Measurements from ENCODE around the gene PLA2G2C. TPM values are rescaled to one million over a fixed set of nuclear protein-coding genes. Genes with fewer than 3 reads are reported as not detected.

The PLA2G2C gene
- total and polyA plus RNA-seq, 4 donors = not detected

DNA sequence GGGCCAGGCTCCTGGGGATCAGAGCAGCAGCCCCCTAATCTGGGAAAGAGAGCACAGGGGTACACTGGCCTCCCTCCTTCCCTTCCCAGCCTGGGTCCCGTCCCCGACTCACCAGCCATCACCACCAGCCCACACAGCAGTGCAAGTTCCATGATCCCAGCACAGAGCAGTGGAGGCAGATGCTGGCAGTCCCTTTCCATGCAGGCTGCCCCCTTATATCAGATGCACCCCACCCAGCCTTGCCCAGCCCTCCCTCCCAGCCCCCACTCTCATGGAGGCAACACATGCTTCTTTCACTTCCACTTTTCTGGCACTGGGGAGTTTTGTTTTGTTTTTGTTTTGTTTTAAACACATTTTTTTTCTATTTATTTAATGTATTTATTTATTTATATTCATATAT, 67.0 kb downstream of the PLA2G2C start, which contains the start of gene PLA2G2D:
TSS of gene PLA2G2D (minus strand) at position 190 of the 400 bp plus-strand sequence. CDS start at position 152, 38 bp downstream.
- no peaks in the 10 kb centered on the region for H3K9me3 ChIP-seq (ENCODE audit: control insufficient read depth in 4 of 4, low read length in 3 of 4)
- H3K4me3 ChIP-seq (ENCODE audit: low read depth in 1 of 3, low read length in 3 of 3) = no peak within 1 kb of the TSS
- no peak for DNase-seq (ENCODE audit: low spot score)
- H3K9ac ChIP-seq (ENCODE audit: low read depth in 1 of 2, low read length in 2 of 2) = no peak within 1 kb of the TSS
- no peak within 1 kb of the TSS for H3K27ac ChIP-seq (ENCODE audit: low read depth in 1 of 2, low read length in 2 of 2)
- TF ChIP-seq, protein P1, sequence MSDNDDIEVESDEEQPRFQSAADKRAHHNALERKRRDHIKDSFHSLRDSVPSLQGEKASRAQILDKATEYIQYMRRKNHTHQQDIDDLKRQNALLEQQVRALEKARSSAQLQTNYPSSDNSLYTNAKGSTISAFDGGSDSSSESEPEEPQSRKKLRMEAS (IDR thresholded peaks at IDR 0.05) = no peak
- TF ChIP-seq RXRA (IDR thresholded peaks at IDR 0.05) (no peak), SP1 (IDR thresholded peaks at IDR 0.05) (no peak), FOXA1 (IDR thresholded peaks at IDR 0.05) (no peak), FOXA2 (IDR thresholded peaks at IDR 0.05) (no peak), JUND (IDR thresholded peaks at IDR 0.05) (no peak), NR2F2 (IDR thresholded peaks at IDR 0.05) (no peak), HNF4A (conservative IDR thresholded peaks at IDR 0.05) (no peak), GABPA (IDR thresholded peaks at IDR 0.05 in 1 of 2, conservative IDR thresholded peaks at IDR 0.05 in 1 of 2) (no peak), YY1 (IDR thresholded peaks at IDR 0.05) (no peak), TAF1 (conservative IDR thresholded peaks at IDR 0.05) (no peak)
- TF ChIP-seq, protein P2, sequence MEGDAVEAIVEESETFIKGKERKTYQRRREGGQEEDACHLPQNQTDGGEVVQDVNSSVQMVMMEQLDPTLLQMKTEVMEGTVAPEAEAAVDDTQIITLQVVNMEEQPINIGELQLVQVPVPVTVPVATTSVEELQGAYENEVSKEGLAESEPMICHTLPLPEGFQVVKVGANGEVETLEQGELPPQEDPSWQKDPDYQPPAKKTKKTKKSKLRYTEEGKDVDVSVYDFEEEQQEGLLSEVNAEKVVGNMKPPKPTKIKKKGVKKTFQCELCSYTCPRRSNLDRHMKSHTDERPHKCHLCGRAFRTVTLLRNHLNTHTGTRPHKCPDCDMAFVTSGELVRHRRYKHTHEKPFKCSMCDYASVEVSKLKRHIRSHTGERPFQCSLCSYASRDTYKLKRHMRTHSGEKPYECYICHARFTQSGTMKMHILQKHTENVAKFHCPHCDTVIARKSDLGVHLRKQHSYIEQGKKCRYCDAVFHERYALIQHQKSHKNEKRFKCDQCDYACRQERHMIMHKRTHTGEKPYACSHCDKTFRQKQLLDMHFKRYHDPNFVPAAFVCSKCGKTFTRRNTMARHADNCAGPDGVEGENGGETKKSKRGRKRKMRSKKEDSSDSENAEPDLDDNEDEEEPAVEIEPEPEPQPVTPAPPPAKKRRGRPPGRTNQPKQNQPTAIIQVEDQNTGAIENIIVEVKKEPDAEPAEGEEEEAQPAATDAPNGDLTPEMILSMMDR (IDR thresholded peaks at IDR 0.05; ENCODE audit: low read depth, low read length, missing input control) = no peak
- TF ChIP-seq, protein P3, sequence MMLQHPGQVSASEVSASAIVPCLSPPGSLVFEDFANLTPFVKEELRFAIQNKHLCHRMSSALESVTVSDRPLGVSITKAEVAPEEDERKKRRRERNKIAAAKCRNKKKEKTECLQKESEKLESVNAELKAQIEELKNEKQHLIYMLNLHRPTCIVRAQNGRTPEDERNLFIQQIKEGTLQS (IDR thresholded peaks at IDR 0.05) = no peak
- TF ChIP-seq, protein P4, sequence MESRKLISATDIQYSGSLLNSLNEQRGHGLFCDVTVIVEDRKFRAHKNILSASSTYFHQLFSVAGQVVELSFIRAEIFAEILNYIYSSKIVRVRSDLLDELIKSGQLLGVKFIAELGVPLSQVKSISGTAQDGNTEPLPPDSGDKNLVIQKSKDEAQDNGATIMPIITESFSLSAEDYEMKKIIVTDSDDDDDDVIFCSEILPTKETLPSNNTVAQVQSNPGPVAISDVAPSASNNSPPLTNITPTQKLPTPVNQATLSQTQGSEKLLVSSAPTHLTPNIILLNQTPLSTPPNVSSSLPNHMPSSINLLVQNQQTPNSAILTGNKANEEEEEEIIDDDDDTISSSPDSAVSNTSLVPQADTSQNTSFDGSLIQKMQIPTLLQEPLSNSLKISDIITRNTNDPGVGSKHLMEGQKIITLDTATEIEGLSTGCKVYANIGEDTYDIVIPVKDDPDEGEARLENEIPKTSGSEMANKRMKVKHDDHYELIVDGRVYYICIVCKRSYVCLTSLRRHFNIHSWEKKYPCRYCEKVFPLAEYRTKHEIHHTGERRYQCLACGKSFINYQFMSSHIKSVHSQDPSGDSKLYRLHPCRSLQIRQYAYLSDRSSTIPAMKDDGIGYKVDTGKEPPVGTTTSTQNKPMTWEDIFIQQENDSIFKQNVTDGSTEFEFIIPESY (IDR thresholded peaks at IDR 0.05) = no peak
- no peaks in the 10 kb centered on the region for H3K36me3 ChIP-seq (ENCODE audit: control insufficient read depth in 4 of 4, insufficient read depth in 3 of 4, low read depth in 1 of 4, low read length in 3 of 4)
- no peaks in the 10 kb centered on the region for H3K4me1 ChIP-seq (ENCODE audit: control insufficient read depth in 4 of 4, insufficient read depth in 4 of 4, low read length in 3 of 4)
- H3K27me3 ChIP-seq (ENCODE audit: control insufficient read depth in 4 of 4, insufficient read depth in 4 of 4, low read length in 3 of 4) = no peaks in the 10 kb centered on the region
- 89% methylated on average over 2 of the region's 2 CpGs for WGBS

DNA sequence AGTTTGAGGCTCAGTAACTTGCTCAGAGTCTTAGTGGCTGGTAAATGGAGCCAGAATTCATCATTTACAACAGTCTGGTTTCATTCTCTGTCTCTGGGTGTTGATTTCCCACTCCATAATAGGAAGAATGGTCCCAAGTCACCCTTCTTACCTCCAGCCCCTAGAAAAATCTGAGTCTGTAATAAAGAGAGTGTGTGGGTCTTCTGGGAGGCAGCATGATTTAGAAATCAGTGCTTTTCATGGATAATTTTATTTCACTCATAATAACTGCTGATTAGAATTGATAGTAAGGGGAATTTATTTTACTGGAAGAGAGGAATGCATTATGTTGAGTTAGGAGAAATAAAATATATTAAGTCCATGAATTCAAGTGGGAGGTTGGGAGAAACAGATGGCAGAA, 69.1 kb downstream of the PLA2G2C start:
- Histone ChIP-seq H3K36me3 (ENCODE audit: control insufficient read depth in 4 of 4, insufficient read depth in 3 of 4, low read depth in 1 of 4, low read length in 3 of 4) (no peaks in the 10 kb centered on the region), H3K4me3 (ENCODE audit: low read depth in 1 of 3, low read length in 3 of 3) (no peak overlapping the region), H3K27me3 (ENCODE audit: control insufficient read depth in 4 of 4, insufficient read depth in 4 of 4, low read length in 3 of 4) (no peaks in the 10 kb centered on the region), H3K4me1 (ENCODE audit: control insufficient read depth in 4 of 4, insufficient read depth in 4 of 4, low read length in 3 of 4) (no peaks in the 10 kb centered on the region), H3K27ac (ENCODE audit: low read depth in 1 of 2, low read length in 2 of 2) (no peak overlapping the region), H3K9ac (ENCODE audit: low read depth in 1 of 2, low read length in 2 of 2) (no peak overlapping the region), H3K9me3 (ENCODE audit: control insufficient read depth in 4 of 4, low read length in 3 of 4) (no peaks in the 10 kb centered on the region)
- TF ChIP-seq RXRA (IDR thresholded peaks at IDR 0.05) = no peak
- TF ChIP-seq, protein P3 (IDR thresholded peaks at IDR 0.05) = no peak
- no peak for TF ChIP-seq FOXA2 (IDR thresholded peaks at IDR 0.05)
- DNase-seq (ENCODE audit: low spot score) = no peak

DNA sequence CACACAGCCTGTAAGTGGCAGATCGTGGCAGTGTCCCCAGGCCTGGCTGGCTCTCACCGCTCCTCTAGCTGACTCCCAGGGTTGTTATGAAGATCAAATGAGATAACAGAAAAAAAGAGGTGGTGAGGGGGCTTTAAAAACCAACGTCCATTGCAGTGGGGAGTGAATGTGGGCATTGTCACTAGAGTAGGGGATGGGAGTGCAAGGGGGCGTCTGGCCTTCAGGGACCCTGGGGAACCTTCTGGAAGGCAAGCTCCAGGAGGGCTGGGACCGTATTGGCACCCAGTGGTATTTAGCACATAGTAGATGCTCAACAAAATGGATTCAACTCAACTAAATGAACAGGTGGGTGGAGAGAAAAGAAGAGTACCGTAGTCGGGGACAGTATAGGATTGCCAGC, 70.4 kb downstream of the PLA2G2C start:
- H3K4me3 ChIP-seq (ENCODE audit: low read depth in 1 of 3, low read length in 3 of 3) = no peak overlapping the region
- H3K27me3 ChIP-seq (ENCODE audit: control insufficient read depth in 4 of 4, insufficient read depth in 4 of 4, low read length in 3 of 4) = no peaks in the 10 kb centered on the region
- WGBS = 88% methylated on average over 7 of the region's 7 CpGs
- H3K27ac ChIP-seq (ENCODE audit: low read depth in 1 of 2, low read length in 2 of 2) = no peak overlapping the region
- TF ChIP-seq, protein P5, sequence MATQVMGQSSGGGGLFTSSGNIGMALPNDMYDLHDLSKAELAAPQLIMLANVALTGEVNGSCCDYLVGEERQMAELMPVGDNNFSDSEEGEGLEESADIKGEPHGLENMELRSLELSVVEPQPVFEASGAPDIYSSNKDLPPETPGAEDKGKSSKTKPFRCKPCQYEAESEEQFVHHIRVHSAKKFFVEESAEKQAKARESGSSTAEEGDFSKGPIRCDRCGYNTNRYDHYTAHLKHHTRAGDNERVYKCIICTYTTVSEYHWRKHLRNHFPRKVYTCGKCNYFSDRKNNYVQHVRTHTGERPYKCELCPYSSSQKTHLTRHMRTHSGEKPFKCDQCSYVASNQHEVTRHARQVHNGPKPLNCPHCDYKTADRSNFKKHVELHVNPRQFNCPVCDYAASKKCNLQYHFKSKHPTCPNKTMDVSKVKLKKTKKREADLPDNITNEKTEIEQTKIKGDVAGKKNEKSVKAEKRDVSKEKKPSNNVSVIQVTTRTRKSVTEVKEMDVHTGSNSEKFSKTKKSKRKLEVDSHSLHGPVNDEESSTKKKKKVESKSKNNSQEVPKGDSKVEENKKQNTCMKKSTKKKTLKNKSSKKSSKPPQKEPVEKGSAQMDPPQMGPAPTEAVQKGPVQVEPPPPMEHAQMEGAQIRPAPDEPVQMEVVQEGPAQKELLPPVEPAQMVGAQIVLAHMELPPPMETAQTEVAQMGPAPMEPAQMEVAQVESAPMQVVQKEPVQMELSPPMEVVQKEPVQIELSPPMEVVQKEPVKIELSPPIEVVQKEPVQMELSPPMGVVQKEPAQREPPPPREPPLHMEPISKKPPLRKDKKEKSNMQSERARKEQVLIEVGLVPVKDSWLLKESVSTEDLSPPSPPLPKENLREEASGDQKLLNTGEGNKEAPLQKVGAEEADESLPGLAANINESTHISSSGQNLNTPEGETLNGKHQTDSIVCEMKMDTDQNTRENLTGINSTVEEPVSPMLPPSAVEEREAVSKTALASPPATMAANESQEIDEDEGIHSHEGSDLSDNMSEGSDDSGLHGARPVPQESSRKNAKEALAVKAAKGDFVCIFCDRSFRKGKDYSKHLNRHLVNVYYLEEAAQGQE (IDR thresholded peaks at IDR 0.05) = no peak
- TF ChIP-seq YY1 (IDR thresholded peaks at IDR 0.05) (no peak), EGR1 (IDR thresholded peaks at IDR 0.05; ENCODE audit: low read depth in 2 of 2) (no peak), JUND (IDR thresholded peaks at IDR 0.05) (no peak), TAF1 (conservative IDR thresholded peaks at IDR 0.05) (no peak), RAD21 (IDR thresholded peaks at IDR 0.05) (no peak), NR2F2 (IDR thresholded peaks at IDR 0.05) (no peak)
- no peaks in the 10 kb centered on the region for H3K9me3 ChIP-seq (ENCODE audit: control insufficient read depth in 4 of 4, low read length in 3 of 4)
- H3K9ac ChIP-seq (ENCODE audit: low read depth in 1 of 2, low read length in 2 of 2) = no peak overlapping the region
- DNase-seq (ENCODE audit: low spot score) = no peak
- H3K36me3 ChIP-seq (ENCODE audit: control insufficient read depth in 4 of 4, insufficient read depth in 3 of 4, low read depth in 1 of 4, low read length in 3 of 4) = no peaks in the 10 kb centered on the region
- no peaks in the 10 kb centered on the region for H3K4me1 ChIP-seq (ENCODE audit: control insufficient read depth in 4 of 4, insufficient read depth in 4 of 4, low read length in 3 of 4)
